Activated T-cell treated with anti-CD3 and anti-CD28 coated beads for 4 hours (primary cell): ENCODE data around the gene WARS2.
"Not testable (repeated sequence)": the region's sequence is repeated elsewhere in the genome, so short reads cannot be mapped to it uniquely, and the experiment has no call there.

Source experiments
- DNase-seq: peaks from one replicate; pipeline ENCODE4 v3.0.0-alpha.2; 2020

WARS2 gene

DNA sequence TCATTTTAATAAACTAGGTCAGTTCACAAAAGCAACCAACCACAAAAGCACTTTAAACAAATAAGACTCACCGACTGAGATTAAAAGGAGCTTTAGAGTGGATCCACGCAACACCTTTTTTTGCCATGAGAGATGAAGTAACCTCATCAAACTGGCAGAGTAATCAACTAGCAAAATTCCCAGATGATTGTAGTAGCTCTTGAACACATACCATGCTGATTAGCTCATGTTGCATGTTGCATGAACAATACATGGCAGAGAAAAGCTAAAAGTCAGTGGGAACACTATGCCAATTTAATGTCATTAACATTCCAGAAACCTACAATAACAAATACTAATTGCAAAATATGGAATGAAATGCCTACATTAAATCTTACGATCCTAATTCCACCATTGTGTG is 4.1 kb downstream of the WARS2 start:
- DNase-seq = no peak

GRCh38 chr1:119133987-119134386 is 6.5 kb downstream of the WARS2 start:
- no peak for DNase-seq

DNA sequence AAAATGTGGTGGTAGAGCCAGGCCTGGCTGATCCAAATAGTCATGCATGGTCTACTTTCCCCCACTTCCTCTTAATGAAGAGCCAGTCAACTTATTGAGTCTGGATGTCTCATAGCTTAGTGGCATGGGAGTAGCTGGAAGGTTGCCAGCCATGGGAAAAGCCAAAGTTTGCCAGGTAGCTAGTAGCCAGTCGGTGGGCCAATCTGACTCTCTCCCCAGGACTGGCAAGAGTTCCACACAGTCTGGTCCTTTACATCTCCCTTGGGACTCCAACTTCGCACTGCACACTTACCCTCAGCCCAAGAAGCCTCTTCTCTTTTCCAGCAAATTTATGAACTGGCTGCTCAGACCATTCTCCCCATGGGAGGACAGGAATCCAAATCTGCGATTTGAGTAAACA is 8.3 kb downstream of the WARS2 start:
- DNase-seq = no peak

GRCh38 chr1:119125874-119126273 is 14.6 kb downstream of the WARS2 start:
- no peak for DNase-seq

- DNase-seq = no peak
Measured at GRCh38 chr1:119124764-119125163, 15.7 kb downstream of the WARS2 start.

DNA sequence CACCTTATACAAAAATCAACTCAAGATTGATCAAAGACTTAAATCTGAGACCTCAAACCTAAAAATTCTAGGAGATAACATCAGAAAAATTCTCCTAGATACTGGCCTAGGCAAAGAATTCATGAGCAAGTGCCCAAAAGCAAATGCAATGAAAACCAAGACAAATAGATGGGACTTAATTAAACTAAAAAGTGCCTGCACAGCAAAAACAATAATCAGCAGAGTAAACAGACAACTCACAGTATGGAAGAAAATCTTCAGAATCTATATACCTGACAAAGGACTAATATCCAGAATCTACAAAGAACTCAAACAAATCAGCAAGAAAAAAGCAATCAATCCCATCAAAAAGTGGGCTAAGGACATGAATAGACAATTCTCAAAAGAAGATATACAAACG is 18.6 kb downstream of the WARS2 start:
- DNase-seq = not testable (repeated sequence)

DNA sequence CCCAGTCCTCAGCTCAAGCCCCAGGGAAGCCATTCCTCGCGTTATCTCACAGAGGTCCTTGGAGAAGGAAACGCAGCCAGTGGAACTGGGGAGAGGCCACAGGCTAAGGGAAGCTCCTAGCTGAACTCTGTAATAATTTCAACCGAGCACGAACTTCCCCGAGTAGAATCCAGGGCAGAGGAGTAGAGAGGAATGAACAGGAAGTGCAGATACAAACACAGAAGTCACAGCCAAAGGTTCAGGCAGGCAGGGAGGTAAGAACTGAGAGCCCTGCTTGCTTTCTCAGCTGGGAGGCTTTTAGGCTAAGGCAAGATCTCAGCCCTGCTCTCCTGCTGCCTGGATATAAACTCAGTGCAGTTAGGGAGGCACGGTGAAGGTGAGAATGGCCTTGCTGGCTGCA is 23.7 kb downstream of the WARS2 start:
- DNase-seq = no peak

DNA sequence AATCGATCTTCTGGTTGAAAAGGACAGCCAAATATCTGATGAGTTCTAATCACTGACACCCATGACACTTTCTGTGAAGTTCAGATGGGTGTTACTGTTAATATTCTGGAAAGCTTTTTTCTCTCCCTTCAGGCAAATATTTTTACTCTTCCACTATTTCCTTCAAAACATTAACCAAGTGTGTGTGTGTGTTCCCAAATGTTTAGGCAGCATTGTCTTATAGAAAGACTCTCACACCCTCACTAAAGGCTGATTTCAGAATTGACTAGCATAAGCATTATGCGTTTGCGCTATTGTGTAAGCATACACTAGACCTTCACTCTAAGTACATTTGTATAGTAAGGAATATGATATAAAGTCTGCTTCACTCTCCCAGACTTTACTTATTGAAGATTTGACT is 24.7 kb downstream of the WARS2 start:
- no peak for DNase-seq

DNA sequence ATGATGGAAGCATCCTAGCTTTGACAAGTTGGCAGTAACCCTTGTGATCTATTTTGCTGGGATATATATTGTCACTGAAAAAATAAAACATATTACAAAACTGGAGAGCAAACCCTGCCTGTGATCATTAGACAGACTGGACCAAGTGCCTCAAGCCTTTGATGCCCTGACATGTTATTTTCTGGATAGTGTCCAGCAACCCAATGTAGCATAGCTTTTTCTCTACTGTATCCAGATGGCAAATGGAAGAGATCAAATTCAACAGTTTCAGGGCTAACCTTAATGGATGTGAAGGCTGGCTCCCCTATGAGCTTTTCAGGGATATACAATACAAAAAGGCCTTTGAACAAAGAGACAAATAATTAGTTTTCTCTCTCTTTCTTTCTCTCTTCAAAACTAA is 25.1 kb downstream of the WARS2 start:
- DNase-seq = no peak

DNA sequence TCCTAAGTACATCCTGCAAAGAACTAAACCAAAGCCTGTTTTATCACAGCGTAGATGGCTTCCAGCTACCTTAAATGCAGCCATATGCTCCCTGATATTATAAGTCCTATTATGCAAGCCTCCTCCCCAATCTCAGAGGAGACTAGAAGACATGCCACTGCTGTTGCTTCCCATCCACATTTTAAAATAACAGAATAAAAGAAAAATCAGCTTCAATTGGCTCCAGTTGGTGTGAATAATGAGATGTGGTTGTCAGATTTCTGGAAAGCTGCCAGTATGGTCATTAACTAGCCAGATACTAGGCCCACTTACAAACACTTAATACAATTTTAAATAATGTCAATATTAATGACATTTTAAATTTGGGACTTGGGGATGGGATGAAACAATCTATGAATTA is 25.7 kb downstream of the WARS2 start:
- DNase-seq = no peak

DNA sequence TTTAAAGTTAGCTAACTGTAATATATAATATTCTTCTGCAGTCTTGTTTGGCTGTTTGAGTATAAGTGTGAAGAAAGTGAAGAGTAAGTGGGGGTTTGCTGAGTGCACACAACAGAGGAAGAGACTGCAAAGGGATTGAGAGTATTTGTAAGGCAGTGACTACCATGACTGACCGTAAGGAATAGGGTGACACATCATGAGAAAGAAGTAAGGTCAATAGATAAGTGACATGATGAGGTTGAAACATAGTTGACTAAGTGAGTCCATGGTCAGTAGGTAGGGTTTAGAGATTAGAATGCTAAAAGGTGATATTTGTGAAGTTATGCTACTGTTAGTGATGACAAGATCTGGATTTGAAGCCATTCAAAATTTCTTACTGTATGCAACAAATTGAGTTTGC is 27.7 kb downstream of the WARS2 start:
- DNase-seq = no peak

GRCh38 chr1:119112244-119112643 is 28.2 kb downstream of the WARS2 start:
- DNase-seq = no peak

DNA sequence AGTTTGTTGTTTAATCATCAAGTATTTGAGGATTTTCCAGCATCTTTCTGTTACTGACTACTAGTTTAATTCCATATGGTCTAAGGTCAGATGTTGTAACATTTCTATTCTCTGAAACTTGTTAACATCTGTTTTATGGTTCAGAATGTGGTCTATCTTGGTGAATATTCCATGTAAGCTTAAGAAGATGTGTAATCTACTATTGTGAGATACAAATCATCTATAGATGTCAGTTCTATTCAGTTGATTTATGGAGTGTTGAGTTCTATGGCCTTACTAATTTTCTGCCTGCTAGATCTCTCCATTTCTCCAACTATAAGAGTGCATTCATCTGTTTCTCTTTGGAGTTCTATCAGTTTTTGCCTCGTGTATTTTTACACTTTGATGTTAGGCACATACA is 31.5 kb downstream of the WARS2 start:
- no peak for DNase-seq

GRCh38 chr1:119103764-119104163 is 36.7 kb downstream of the WARS2 start:
- DNase-seq = no peak

DNA sequence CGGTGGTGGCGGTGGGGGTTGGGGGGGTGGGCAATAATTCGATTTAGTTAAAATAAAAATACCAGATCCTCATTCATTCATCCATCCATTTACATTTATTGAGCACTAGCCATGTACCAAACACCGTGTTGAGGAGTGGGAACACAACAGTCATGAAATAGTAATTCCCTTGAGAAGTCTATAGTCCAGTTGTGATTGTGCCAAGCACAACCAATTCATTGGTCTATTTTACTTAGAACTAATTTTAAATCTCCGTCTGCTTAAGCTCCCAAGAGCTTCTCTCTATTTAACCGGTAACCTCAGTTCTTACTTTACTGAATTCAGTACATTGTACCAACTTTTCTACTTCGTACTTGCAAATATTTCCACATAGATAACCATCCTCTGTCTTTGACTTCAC is 38.4 kb downstream of the WARS2 start:
- no peak for DNase-seq

- DNase-seq = no peak
Measured at GRCh38 chr1:119101563-119101962, 38.9 kb downstream of the WARS2 start.

DNA sequence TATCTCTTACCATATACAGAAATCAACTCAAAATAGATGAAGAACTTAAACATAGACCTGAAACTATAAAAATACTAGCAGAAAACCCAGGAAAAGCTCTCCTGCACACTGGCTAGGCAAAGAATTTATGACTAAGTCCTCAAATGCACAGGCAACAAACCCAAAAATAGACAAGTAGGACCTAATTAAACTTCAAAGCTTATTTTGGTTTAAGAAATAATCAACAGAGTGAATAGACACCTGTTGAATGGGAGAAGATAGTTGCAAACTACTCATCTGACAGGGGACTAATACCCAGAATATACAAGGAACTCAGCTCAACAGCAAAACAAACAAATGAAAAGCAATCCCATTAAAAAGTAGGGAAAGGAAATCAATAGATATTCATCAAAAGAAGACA is 40.7 kb downstream of the WARS2 start:
- no peak for DNase-seq

DNA sequence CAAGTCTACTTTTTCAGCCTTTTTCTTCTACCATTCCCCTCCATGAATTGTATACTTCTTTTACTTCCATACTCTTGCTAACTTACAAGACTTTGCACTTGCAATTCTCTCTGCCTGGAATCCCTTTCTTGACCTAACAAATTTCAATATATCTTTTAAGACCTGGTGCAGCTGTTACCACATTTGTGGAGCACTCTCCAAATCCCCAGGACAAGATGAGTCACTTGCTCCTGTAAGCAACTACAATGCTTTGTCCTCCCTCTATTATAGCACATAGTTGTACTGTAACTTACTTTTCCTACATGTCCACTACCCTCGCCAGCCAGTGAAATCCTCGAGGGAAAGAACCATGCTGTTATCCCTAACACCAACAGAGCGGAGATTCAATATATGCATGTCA is 43.1 kb downstream of the WARS2 start:
- DNase-seq = no peak

GRCh38 chr1:119093721-119094120 is 46.7 kb downstream of the WARS2 start:
- DNase-seq = no peak

- DNase-seq = no peak
Measured at GRCh38 chr1:119091618-119092017, 48.8 kb downstream of the WARS2 start.

- DNase-seq = no peak
Measured at GRCh38 chr1:119090250-119090649, 50.2 kb downstream of the WARS2 start.

DNA sequence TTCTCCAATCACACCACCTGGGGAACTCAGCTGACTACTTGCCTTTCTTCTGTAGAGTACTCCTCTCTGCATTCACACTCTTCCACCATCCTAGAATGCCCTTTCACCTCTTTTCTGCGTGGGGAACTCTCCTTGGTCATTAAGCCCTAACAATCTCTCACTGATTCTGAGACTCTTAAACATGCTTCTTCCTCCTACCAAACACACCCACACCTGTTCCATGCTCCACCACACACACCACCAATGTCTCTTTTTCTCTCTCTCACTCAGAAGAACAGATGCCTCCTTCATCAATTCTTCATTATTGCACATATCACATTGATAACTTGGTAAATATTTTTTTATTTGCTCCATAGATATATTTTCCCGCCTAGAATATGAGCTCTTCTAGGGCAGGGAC is 53.6 kb downstream of the WARS2 start:
- no peak for DNase-seq

DNA sequence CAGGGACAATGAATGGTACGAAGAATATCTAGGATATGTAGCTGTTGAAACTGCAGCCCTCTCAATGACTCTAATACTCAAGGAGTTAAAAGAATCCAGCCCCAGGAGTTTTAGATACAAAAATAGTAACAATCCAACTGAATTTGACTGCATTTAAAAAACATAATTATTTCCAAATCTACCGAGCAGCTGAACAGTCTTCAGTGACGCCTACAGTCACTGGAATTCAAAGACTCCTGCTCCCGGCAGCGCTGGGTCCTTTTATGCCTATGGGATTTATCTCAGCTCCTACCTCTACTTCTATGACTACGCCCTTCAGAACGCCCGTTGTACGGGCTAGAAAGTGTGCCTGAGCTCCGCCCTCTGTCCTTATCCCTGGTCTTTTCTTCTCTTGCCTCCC is 55.7 kb downstream of the WARS2 start:
- DNase-seq = no peak

- DNase-seq = no peak
Measured at GRCh38 chr1:119083980-119084379, 56.5 kb downstream of the WARS2 start.

- no peak for DNase-seq
Measured at GRCh38 chr1:119083479-119083878, 57.0 kb downstream of the WARS2 start.

- DNase-seq = no peak
Measured at GRCh38 chr1:119081700-119082099, 58.8 kb downstream of the WARS2 start.
